H1 (cell line): ENCODE measurements around the gene TLCD3B. TPM values are rescaled to one million over a fixed set of nuclear protein-coding genes. Genes with fewer than 3 reads are reported as not detected.

ENCODE experiments used
- CTCF ChIA-PET: fragments of 300-600 bp; sonication (Branson Sonifier 250); formaldehyde crosslinking; loops from one replicate; lab custom pipeline; 2021; ENCODE audit not compliant: partially characterized antibody; lab: Charles Lee
- POLR2A ChIA-PET: fragments of 300-600 bp; sonication (Branson Sonifier 250); formaldehyde crosslinking; loops from one replicate; lab custom pipeline; 2021; ENCODE audit warnings: inconsistent platforms; ENCODE audit not compliant: partially characterized antibody; lab: Charles Lee
- DNase-seq, 2 experiments: peaks; one replicate each; pipeline versions ENCODE4 v3.0.0 to v3.0.0-alpha.2; 2010 to 2022; ENCODE audit warnings: low spot score in 2 of 2, low read depth in 1 of 2, mixed read lengths in 1 of 2
- FAIRE-seq: peaks from 2 replicates; lab custom pipeline; 2011; peaks lifted over from hg19 to GRCh38; lab: Jason Lieb, UNC
- H2AFZ ChIP-seq: 2 replicates; pipeline ENCODE4 v1.8.1; 2012; ENCODE audit warnings: low read length, inconsistent platforms
- H2AK5ac ChIP-seq: 2 replicates; pipeline ENCODE4 v1.6.1; 2013; ENCODE audit warnings: low read depth, low read length
- H2BK120ac ChIP-seq: replicated peaks from 2 replicates; pipeline ENCODE3; 2013; ENCODE audit warnings: low read depth, low read length, inconsistent platforms
- H2BK12ac ChIP-seq: 2 replicates; pipeline ENCODE4 v1.6.1; 2013; ENCODE audit warnings: low read depth, low read length
- H2BK15ac ChIP-seq: 2 replicates; pipeline ENCODE4 v1.6.1; 2013; ENCODE audit warnings: low read length
- H2BK20ac ChIP-seq: 2 replicates; pipeline ENCODE4 v1.6.1; 2013; ENCODE audit warnings: low read length
- H2BK5ac ChIP-seq: 2 replicates; pipeline ENCODE4 v1.6.1; 2013; ENCODE audit warnings: low read depth, low read length
- H3K14ac ChIP-seq: 2 replicates; pipeline ENCODE4 v1.6.1; 2013; ENCODE audit warnings: inconsistent platforms; ENCODE audit not compliant: insufficient read length
- H3K18ac ChIP-seq: 2 replicates; pipeline ENCODE4 v1.6.1; 2013; ENCODE audit warnings: low read length; ENCODE audit errors: extremely low read depth
- H3K23ac ChIP-seq: 2 replicates; pipeline ENCODE4 v1.6.1; 2013; ENCODE audit warnings: inconsistent platforms; ENCODE audit not compliant: insufficient read length
- H3K23me2 ChIP-seq: 2 replicates; pipeline ENCODE4 v1.6.1; 2013; ENCODE audit warnings: low read depth, low read length
- H3K27ac ChIP-seq: 2 replicates; pipeline ENCODE4 v1.6.1; 2011; ENCODE audit warnings: low read depth, low read length, inconsistent platforms
- H3K27me3 ChIP-seq, 4 experiments: replicated peaks in 1 of 4; 1 replicate in 1 of 4; 2 replicates in 3 of 4; pipeline versions ENCODE4 v1.6.1 to v1.8.1; 2011 to 2013; ENCODE audit warnings: low read length in 3 of 4, mild to moderate bottlenecking in 3 of 4, inconsistent platforms in 2 of 4, mixed read lengths in 2 of 4, moderate library complexity in 1 of 4; ENCODE audit not compliant: control insufficient read depth in 3 of 4, insufficient read depth in 3 of 4; ENCODE audit errors: extremely low read depth in 1 of 4
- H3K36me3 ChIP-seq, 4 experiments: 2 replicates each; pipeline versions ENCODE4 v1.6.1 to v1.8.1; 2011 to 2013; ENCODE audit warnings: mild to moderate bottlenecking in 4 of 4, low read length in 3 of 4, moderate library complexity in 2 of 4, control low read depth in 1 of 4, inconsistent platforms in 1 of 4; ENCODE audit not compliant: insufficient read depth in 4 of 4, control insufficient read depth in 2 of 4
- H3K4ac ChIP-seq: replicated peaks from 2 replicates; pipeline ENCODE3; 2013; ENCODE audit warnings: low read length, low read depth, mixed read lengths, inconsistent platforms; ENCODE audit not compliant: insufficient read length
- H3K4me1 ChIP-seq, 4 experiments: replicated peaks in 1 of 4; 1 replicate in 1 of 4; 2 replicates in 3 of 4; pipeline versions ENCODE4 v1.6.1 to v1.8.1; 2011 to 2013; ENCODE audit warnings: low read length in 3 of 4, inconsistent platforms in 2 of 4, mixed read lengths in 1 of 4; ENCODE audit not compliant: insufficient read depth in 4 of 4, control insufficient read depth in 3 of 4
- H3K4me2 ChIP-seq, 2 experiments: 2 replicates each; pipeline versions ENCODE4 v1.6.1 to v1.8.1; 2011 to 2013; ENCODE audit warnings: low read depth in 2 of 2, low read length in 2 of 2, control low read depth in 1 of 2, inconsistent platforms in 1 of 2, mild to moderate bottlenecking in 1 of 2; ENCODE audit not compliant: insufficient read depth in 1 of 2
- H3K4me3 ChIP-seq, 4 experiments: fragments of 200-600, 300-600 bp in 1 of 4; sonication (generic), shearing (Covaris generic), sonication (Bioruptor Twin) in 1 of 4; 2 replicates each; pipeline versions ENCODE4 v1.5.1 to v1.8.1; 2011 to 2016; ENCODE audit warnings: low read length in 4 of 4, low read depth in 3 of 4, control low read depth in 2 of 4, inconsistent platforms in 2 of 4, mild to moderate bottlenecking in 2 of 4, mixed read lengths in 1 of 4, moderate library complexity in 1 of 4; ENCODE audit not compliant: insufficient read depth in 2 of 4; ENCODE audit errors: extremely low read depth in 1 of 4
- H3K56ac ChIP-seq: replicated peaks from 2 replicates; pipeline ENCODE3; 2013; ENCODE audit warnings: low read depth, mild to moderate bottlenecking, mixed read lengths, low read length, inconsistent platforms; ENCODE audit not compliant: insufficient read length
- H3K79me1 ChIP-seq: 2 replicates; pipeline ENCODE4 v1.6.1; 2013; ENCODE audit warnings: low read depth, low read length, control low read depth
- H3K79me2 ChIP-seq, 2 experiments: 2 replicates each; pipeline versions ENCODE4 v1.6.1 to v1.8.1; 2012 to 2013; ENCODE audit warnings: low read length in 2 of 2, mild to moderate bottlenecking in 2 of 2, inconsistent platforms in 1 of 2; ENCODE audit not compliant: insufficient read depth in 2 of 2, control insufficient read depth in 1 of 2
- H3K9ac ChIP-seq, 4 experiments: replicated peaks in 1 of 4; 1 replicate in 1 of 4; 2 replicates in 3 of 4; pipeline versions ENCODE4 v1.6.1 to v1.8.1; 2011 to 2013; ENCODE audit warnings: low read depth in 3 of 4, low read length in 3 of 4, control low read depth in 2 of 4, mild to moderate bottlenecking in 2 of 4, moderate library complexity in 2 of 4, inconsistent platforms in 1 of 4; ENCODE audit errors: extremely low read depth in 1 of 4
- H3K9me3 ChIP-seq, 2 experiments: 2 replicates each; pipeline versions ENCODE4 v1.6.1 to v1.8.1; 2012 to 2013; ENCODE audit warnings: mild to moderate bottlenecking in 2 of 2, moderate library complexity in 2 of 2, control low read depth in 1 of 2, inconsistent platforms in 1 of 2, low read depth in 1 of 2, low read length in 1 of 2, mixed read lengths in 1 of 2; ENCODE audit not compliant: insufficient read depth in 2 of 2
- H4K20me1 ChIP-seq, 2 experiments: replicated peaks in 1 of 2; 2 replicates each; pipeline versions ENCODE3 to v1.8.1; 2011 to 2013; ENCODE audit warnings: inconsistent platforms in 2 of 2, low read length in 2 of 2, mild to moderate bottlenecking in 1 of 2; ENCODE audit not compliant: insufficient read depth in 2 of 2, control insufficient read depth in 1 of 2
- H4K5ac ChIP-seq: 2 replicates; pipeline ENCODE4 v1.6.1; 2013; ENCODE audit warnings: low read length, low read depth, mixed read lengths, inconsistent platforms; ENCODE audit not compliant: insufficient read length
- H4K8ac ChIP-seq: 2 replicates; pipeline ENCODE4 v1.8.0; 2013; ENCODE audit warnings: mild to moderate bottlenecking, moderate library complexity, low read length, inconsistent platforms; ENCODE audit not compliant: insufficient read depth; ENCODE audit errors: extremely low read depth
- H4K91ac ChIP-seq: replicated peaks from 2 replicates; pipeline ENCODE3; 2013; ENCODE audit warnings: low read length, mixed read lengths, inconsistent platforms; ENCODE audit not compliant: insufficient read length
- BCL11A ChIP-seq, 2 experiments: IDR thresholded peaks; one replicate each; pipeline ENCODE4 v1.6.1; 2011; ENCODE audit warnings: low read depth in 2 of 2, low read length in 2 of 2, mild to moderate bottlenecking in 2 of 2
- CBX5 ChIP-seq: fragments of 300-800, 300-1000 bp; sonication (generic); IDR thresholded peaks from 2 replicates; pipeline ENCODE4 v1.7.1; 2016; ENCODE audit warnings: antibody characterized with exemption, low read length, low read depth
- CBX8 ChIP-seq: fragments of 300-800, 300-1000 bp; sonication (generic); IDR thresholded peaks from 2 replicates; pipeline ENCODE4 v1.7.1; 2016; ENCODE audit warnings: low read depth, low read length, borderline replicate concordance
- CHD2 ChIP-seq: IDR thresholded peaks from 2 replicates; pipeline ENCODE4 v1.6.1; 2012; ENCODE audit warnings: low read length, improper control_type of control experiment
- EP300 ChIP-seq, 2 experiments: IDR thresholded peaks; 1 replicate in 1 of 2; 2 replicates in 1 of 2; pipeline ENCODE4 v1.6.1; 2011 to 2012; ENCODE audit warnings: low read depth in 2 of 2, low read length in 2 of 2, mild to moderate bottlenecking in 2 of 2, borderline replicate concordance in 1 of 2, inconsistent platforms in 1 of 2, moderate library complexity in 1 of 2
- FOSL1 ChIP-seq: IDR thresholded peaks from 2 replicates; pipeline ENCODE4 v1.6.1; 2011; ENCODE audit warnings: mild to moderate bottlenecking, low read depth, low read length, moderate library complexity; ENCODE audit not compliant: insufficient read depth
- GTF2F1 ChIP-seq: IDR thresholded peaks from 2 replicates; pipeline ENCODE4 v1.6.1; 2012; ENCODE audit warnings: low read depth, low read length, improper control_type of control experiment, borderline replicate concordance
- KDM4A ChIP-seq: IDR thresholded peaks from one replicate; pipeline ENCODE4 v1.7.1; 2012; ENCODE audit warnings: low read depth, mild to moderate bottlenecking, moderate library complexity, low read length, inconsistent platforms; ENCODE audit not compliant: severe bottlenecking
- POLR2A ChIP-seq, 2 experiments: IDR thresholded peaks; 1 replicate in 1 of 2; 2 replicates in 1 of 2; pipeline ENCODE4 v1.6.1; 2011; ENCODE audit warnings: low read depth in 2 of 2, low read length in 2 of 2, mild to moderate bottlenecking in 2 of 2; ENCODE audit errors: control extremely low read depth in 1 of 2
- RNF2 ChIP-seq: fragments of 200-900, 300-1000 bp; sonication (generic); IDR thresholded peaks from 2 replicates; pipeline ENCODE4 v1.7.1; 2016; ENCODE audit warnings: borderline replicate concordance, low read depth, mild to moderate bottlenecking, antibody characterized with exemption, low read length; ENCODE audit not compliant: poor library complexity, severe bottlenecking; ENCODE audit errors: missing control alignments
- SP1 ChIP-seq: IDR thresholded peaks from 2 replicates; pipeline ENCODE4 v1.6.1; 2011; ENCODE audit warnings: low read depth, low read length
- SP2 ChIP-seq: IDR thresholded peaks from 2 replicates; pipeline ENCODE4 v1.6.1; 2012; ENCODE audit warnings: mild to moderate bottlenecking, low read length, inconsistent platforms
- SP4 ChIP-seq: IDR thresholded peaks from 2 replicates; pipeline ENCODE4 v1.6.1; 2012; ENCODE audit warnings: low read length, inconsistent platforms
- TBP ChIP-seq: IDR thresholded peaks from 2 replicates; pipeline ENCODE4 v1.6.1; 2011; ENCODE audit warnings: low read depth, low read length, improper control_type of control experiment
- YY1 ChIP-seq: IDR thresholded peaks from 2 replicates; pipeline ENCODE4 v1.6.1; 2011; ENCODE audit warnings: low read depth, mild to moderate bottlenecking, low read length
- WGBS, 2 experiments: shearing (Covaris generic) in 1 of 2; methylation state at CpG; one replicate each; pipeline versions ENCODE4 v1.1.6 to v1.1.7; 2013 to 2015; ENCODE audit warnings: low lambda C conversion rate in 2 of 2, mixed read lengths in 2 of 2, inconsistent platforms in 1 of 2, low coverage in 1 of 2, missing lambda C conversion rate in 1 of 2; ENCODE audit not compliant: insufficient replicate concordance in 2 of 2, insufficient coverage in 1 of 2, insufficient read length in 1 of 2; ENCODE audit errors: extremely low coverage in 1 of 2, missing lambda C conversion rate in 1 of 2; 5-methylcytosine and 5-hydroxymethylcytosine counted together
- polyA plus RNA-seq, 7 experiments: library from polyadenylated mRNA; depleted of rRNA in 3 of 7; stranded (reverse) in 5 of 7; unstranded in 2 of 7; fragments of >200 nt in 5 of 7; fragments of 200-250 nt in 2 of 7; gene quantifications; 1 replicate in 5 of 7; 2 replicates in 1 of 7; 4 replicates in 1 of 7; pipeline versions ENCODE4 v1.2.1 to v1.2.3, GENCODE V29; 2011 to 2013; ENCODE audit warnings: missing spikeins in 2 of 7, mixed read lengths in 2 of 7
- total RNA-seq: library from RNA; stranded (reverse); fragmentation: NEBNext Ultra II Directional; extraction: Animal tissue kit (Norgen Biotek cat#: 25700); gene quantifications from 2 replicates; pipeline ENCODE4 v1.2.1, GENCODE V29; 2021

The TLCD3B gene
- total and polyA plus RNA-seq, 2 of the 8 experiments (the other 6 are each of a cell fraction or from before 2014, with no cell fraction given), result 15.2 to 26.9 TPM

GRCh38 chr16:30024451-30024850 is 6.6 kb downstream of the TLCD3B start:
- H3K14ac ChIP-seq, result no peak overlapping the region
- no peak overlapping the region for H2AK5ac ChIP-seq
- no peak overlapping the region for H2BK15ac ChIP-seq
- no peaks in the 10 kb centered on the region for H3K27me3 ChIP-seq
- no peak overlapping the region for H3K23ac ChIP-seq
- H2BK120ac ChIP-seq, result no peak overlapping the region
- peaks cover 2% of the 10 kb centered on the region; the same call in 1 of the 2 replicates for H3K23me2 ChIP-seq
- H3K79me2 ChIP-seq, result no peaks in the 10 kb centered on the region
- peaks cover 11 to 16% of the 10 kb centered on the region in 2 experiments for H4K20me1 ChIP-seq
- no peak overlapping the region for H3K4me3 ChIP-seq
- no peak overlapping the region for H3K4ac ChIP-seq
- H4K91ac ChIP-seq, result no peak overlapping the region
- peaks cover 0 to 7% (median under 1%) of the 10 kb centered on the region in 4 experiments; a peak in 2 of 8 replicates for H3K36me3 ChIP-seq
- WGBS, 2 experiments, result 94% methylated on average over 16 of the region's 16 CpGs; no CpG with 5 or more reads in 1 of the 2 experiments
- FAIRE-seq (no peak), DNase-seq (no peak)
- no peak overlapping the region for H2BK20ac ChIP-seq
- H3K4me1 ChIP-seq, result peaks cover 0 to 14% (median 5%) of the 10 kb centered on the region in 4 experiments; a peak in 4 of 7 replicates
- H3K79me1 ChIP-seq, result peaks cover 3% of the 10 kb centered on the region; the same call in 1 of the 2 replicates
- H3K56ac ChIP-seq, result no peak overlapping the region
- H3K18ac ChIP-seq, result no peak overlapping the region
- H2BK12ac ChIP-seq, result no peak overlapping the region
- H2BK5ac ChIP-seq, result no peak overlapping the region
- no peak overlapping the region for H3K4me2 ChIP-seq
- no peak overlapping the region for H3K27ac ChIP-seq
- H4K8ac ChIP-seq, result no peak overlapping the region
- H3K9ac ChIP-seq, result no peak overlapping the region
- H3K9me3 ChIP-seq, result no peaks in the 10 kb centered on the region
- no peak overlapping the region for H2AFZ ChIP-seq
- CTCF ChIA-PET, result interaction anchor here (2.1 kb wide), 1 partner anchor 20 kb away, joined by 6 read pairs; no protein-coding TSS in a partner anchor
- no peak overlapping the region for H4K5ac ChIP-seq
- POLR2A ChIA-PET, result no interaction called here
- TF ChIP-seq GTF2F1, result no peak
- TF ChIP-seq TBP, result no peak
- TF ChIP-seq SP4, result no peak
- TF ChIP-seq YY1, result no peak
- no peak for TF ChIP-seq CBX8
- TF ChIP-seq SP1, result no peak
- no peak for TF ChIP-seq CBX5
- TF ChIP-seq BCL11A (IDR thresholded peaks at IDR 0.05; ENCODE audit: low read depth in 2 of 2, low read length in 2 of 2), result no peak
- TF ChIP-seq RNF2, result no peak
- no peak for TF ChIP-seq FOSL1
- TF ChIP-seq EP300 (IDR thresholded peaks at IDR 0.05; ENCODE audit: borderline replicate concordance in 1 of 2, low read depth in 2 of 2, low read length in 2 of 2), result no peak
- TF ChIP-seq POLR2A (IDR thresholded peaks at IDR 0.05; ENCODE audit: control extremely low read depth in 1 of 2, low read depth in 2 of 2, low read length in 2 of 2), result no peak
- TF ChIP-seq SP2, result no peak
- no peak for TF ChIP-seq KDM4A
- TF ChIP-seq CHD2, result no peak
